ENCODE data around the gene DGUOK.

DNA sequence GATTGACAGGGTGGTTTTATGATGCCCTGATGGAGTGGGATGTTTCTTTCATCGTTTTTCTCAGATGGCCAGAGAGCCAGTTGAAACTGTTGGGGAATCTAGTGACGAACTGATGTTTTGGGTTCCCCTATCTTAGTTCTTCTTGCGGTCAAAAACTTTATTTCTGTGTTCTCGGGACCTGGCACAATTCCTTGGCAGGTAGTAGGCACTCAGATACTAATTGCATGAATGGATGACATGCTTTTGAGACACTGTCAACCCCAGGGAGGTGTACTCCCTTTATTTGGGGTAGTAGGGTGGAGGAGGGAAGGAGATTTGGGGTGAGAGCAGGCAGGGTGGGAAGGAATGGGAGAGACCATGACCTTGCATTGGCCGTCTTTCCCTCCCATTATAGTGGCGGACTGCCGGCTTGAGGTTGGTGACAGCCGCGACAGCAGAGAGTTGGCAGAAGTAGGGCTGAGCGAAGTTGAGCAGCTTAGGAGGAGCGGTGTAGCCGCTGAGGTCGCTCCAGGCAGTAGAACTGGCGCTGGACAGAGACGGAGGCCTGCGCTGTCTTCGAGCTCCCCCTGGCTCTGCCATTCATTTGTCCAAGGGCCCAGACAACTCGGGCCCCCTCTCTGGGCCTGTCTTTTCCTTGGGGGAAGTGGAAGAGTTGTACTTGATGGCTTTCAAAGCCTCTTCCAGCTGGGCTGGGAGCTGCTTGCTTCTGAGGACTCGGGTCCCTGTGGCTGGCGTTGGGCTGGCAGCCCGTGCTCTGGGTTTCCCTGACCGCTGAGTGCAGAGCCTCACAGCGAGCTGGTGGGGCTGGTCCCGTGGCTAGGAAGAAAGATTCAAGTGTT is 60.6 kb downstream of the DGUOK start:
- TF ChIP-seq HDGF (IDR thresholded peaks at IDR 0.05; ENCODE audit: borderline replicate concordance) (no peak), SP1 (IDR thresholded peaks at IDR 0.05) (no peak), SUZ12 (IDR thresholded peaks at IDR 0.05) (no peak), BHLHE40 (IDR thresholded peaks at IDR 0.05; ENCODE audit: borderline replicate concordance) (no peak), CTBP1 (IDR thresholded peaks at IDR 0.05; ENCODE audit: borderline replicate concordance) (no peak), LEF1 (IDR thresholded peaks at IDR 0.05; ENCODE audit: borderline replicate concordance) (no peak), FOXK2 (IDR thresholded peaks at IDR 0.05) (no peak), FOXM1 (IDR thresholded peaks at IDR 0.05; ENCODE audit: borderline replicate concordance) (no peak), TARDBP (IDR thresholded peaks at IDR 0.05) (no peak), NFRKB (IDR thresholded peaks at IDR 0.05) (no peak), FOXA1 (IDR thresholded peaks at IDR 0.05) (no peak)
